Left lung (tissue), 14 donors: ENCODE results near the gene DCAF8L1. TPM values are rescaled to one million over a fixed set of nuclear protein-coding genes. Genes with fewer than 3 reads are reported as not detected.

ENCODE experiments used
- ATAC-seq: fragments of 200-7000 bp; cut with Tn5 transposase; one replicate; pipeline ENCODE4 v1.9.1; 2020; ENCODE audit warnings: moderate library complexity
- DNase-seq, 4 donors: peaks; one replicate each; pipeline ENCODE4 v3.0.0-alpha.2; 2013 to 2020
- H3K27ac ChIP-seq, 2 donors: fragments of 200-600 bp; sonication (generic) in 1 of 2; one replicate each; pipeline versions ENCODE4 v1.5.0 to v1.8.0; 2020 to 2021
- H3K27me3 ChIP-seq, 2 donors: fragments of 200-600 bp; sonication (generic) in 1 of 2; one replicate each; pipeline versions ENCODE4 v1.5.0 to v1.8.0; 2020 to 2021
- H3K36me3 ChIP-seq, 2 donors: fragments of 200-600 bp; sonication (generic) in 1 of 2; one replicate each; pipeline versions ENCODE4 v1.5.0 to v1.8.0; 2020 to 2021
- H3K4me1 ChIP-seq, 2 donors: fragments of 200-600 bp; one replicate each; pipeline ENCODE4 v1.8.0; 2021
- H3K4me3 ChIP-seq, 2 donors: fragments of 200-600 bp; sonication (generic) in 1 of 2; one replicate each; pipeline versions ENCODE4 v1.5.0 to v1.8.0; 2020 to 2021; ENCODE audit warnings: mild to moderate bottlenecking in 1 of 2
- H3K9me3 ChIP-seq, 2 donors: fragments of 200-600 bp; sonication (generic) in 1 of 2; one replicate each; pipeline versions ENCODE4 v1.5.0 to v1.8.0; 2020 to 2021
- intact Hi-C, 2 donors: fragments of 100-400 bp; cut with DNase I; formaldehyde crosslinking; loops; one replicate each; pipeline versions ENCODE4 v1.11.2 to v1.14.2; 2022
- long read RNA-seq, 12 donors: library from polyadenylated mRNA in 2 of 12; unstranded in 2 of 12; transcript quantifications; one replicate each; pipeline ENCODE4 v2.0.0 and lab custom pipeline, GENCODE V29; 2019 to 2026
- polyA plus RNA-seq, 6 donors: library from polyadenylated mRNA; unstranded; fragments of 120-200 nt; gene quantifications; one replicate each; pipeline ENCODE4 v1.2.1, GENCODE V29; 2013; ENCODE audit not compliant: insufficient read length in 6 of 6
- total RNA-seq, 2 donors: library from RNA; stranded (reverse); fragmentation: NEBNext Ultra II Directional; extraction: Animal tissue kit (Norgen Biotek cat#: 25700); gene quantifications; one replicate each; pipeline ENCODE4 v1.2.1, GENCODE V29; 2021
- TF ChIP-seq, protein P1 (sequence below), 2 donors: fragments of 200-600 bp; sonication (generic) in 1 of 2; IDR thresholded peaks; one replicate each; pipeline versions ENCODE4 v1.5.0 to v1.8.0; 2021; ENCODE audit warnings: antibody characterized with exemption in 2 of 2
- donor health status: DM: no; HTN: yes; CAD: no.
- donor health status: DM: no; HTN: no; CAD: no.

DCAF8L1 gene
- total RNA-seq, result not detected
- polyA plus RNA-seq, result not detected
- long read RNA-seq, donor 1, result 0 reads
- long read RNA-seq, donor 2, result 0 reads
- long read RNA-seq, donor 3, result 0 reads
- long read RNA-seq, donor 4, result 0 reads
- long read RNA-seq, donor 5, result 0 reads
- long read RNA-seq, donor 6, result 0 reads
- long read RNA-seq, donor 7, result 0 reads
- long read RNA-seq, donor 8, result 0 reads
- long read RNA-seq, donor 9, result 0 reads
- long read RNA-seq, donor 10, result 0 reads
- long read RNA-seq, donor 11, result 0 reads
- long read RNA-seq, donor 12, result 0 reads

DNA sequence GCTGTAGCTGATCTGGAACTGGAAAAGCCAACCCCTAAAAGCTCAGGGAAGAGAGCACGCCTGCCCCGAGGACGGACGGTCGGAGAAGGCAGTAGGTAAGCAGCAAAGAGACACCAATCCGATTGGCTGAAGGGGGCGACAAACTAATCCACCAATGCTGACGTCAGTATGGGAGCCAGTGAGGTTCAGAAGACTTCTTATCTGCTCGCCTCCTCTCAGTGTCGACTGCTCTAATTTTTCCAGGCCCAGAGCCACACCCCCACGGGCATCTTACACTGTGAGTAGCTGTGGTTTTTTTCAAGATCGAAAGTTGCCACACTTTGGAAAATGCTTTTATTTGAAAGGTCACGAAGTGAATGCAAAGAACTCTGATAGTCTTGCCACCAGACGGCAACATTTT, at the start of gene DCAF8L1:
TSS of gene DCAF8L1 (minus strand) at position 101 of the 400 bp plus-strand sequence. CDS start 115 bp downstream, outside the sequence.
- TF ChIP-seq, protein P1, sequence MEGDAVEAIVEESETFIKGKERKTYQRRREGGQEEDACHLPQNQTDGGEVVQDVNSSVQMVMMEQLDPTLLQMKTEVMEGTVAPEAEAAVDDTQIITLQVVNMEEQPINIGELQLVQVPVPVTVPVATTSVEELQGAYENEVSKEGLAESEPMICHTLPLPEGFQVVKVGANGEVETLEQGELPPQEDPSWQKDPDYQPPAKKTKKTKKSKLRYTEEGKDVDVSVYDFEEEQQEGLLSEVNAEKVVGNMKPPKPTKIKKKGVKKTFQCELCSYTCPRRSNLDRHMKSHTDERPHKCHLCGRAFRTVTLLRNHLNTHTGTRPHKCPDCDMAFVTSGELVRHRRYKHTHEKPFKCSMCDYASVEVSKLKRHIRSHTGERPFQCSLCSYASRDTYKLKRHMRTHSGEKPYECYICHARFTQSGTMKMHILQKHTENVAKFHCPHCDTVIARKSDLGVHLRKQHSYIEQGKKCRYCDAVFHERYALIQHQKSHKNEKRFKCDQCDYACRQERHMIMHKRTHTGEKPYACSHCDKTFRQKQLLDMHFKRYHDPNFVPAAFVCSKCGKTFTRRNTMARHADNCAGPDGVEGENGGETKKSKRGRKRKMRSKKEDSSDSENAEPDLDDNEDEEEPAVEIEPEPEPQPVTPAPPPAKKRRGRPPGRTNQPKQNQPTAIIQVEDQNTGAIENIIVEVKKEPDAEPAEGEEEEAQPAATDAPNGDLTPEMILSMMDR (IDR thresholded peaks at IDR 0.05), result no peak
- H3K9me3 ChIP-seq, result no peaks in the 10 kb centered on the region
- H3K36me3 ChIP-seq, result no peaks in the 10 kb centered on the region
- intact Hi-C loops, result no loop called here
- no peak within 1 kb of the TSS for H3K27ac ChIP-seq
- ATAC-seq, result no peak
- no peak within 1 kb of the TSS for H3K4me3 ChIP-seq
- DNase-seq, result no peak
- H3K27me3 ChIP-seq, result no peaks in the 10 kb centered on the region
- H3K4me1 ChIP-seq, result no peaks in the 10 kb centered on the region

DNA sequence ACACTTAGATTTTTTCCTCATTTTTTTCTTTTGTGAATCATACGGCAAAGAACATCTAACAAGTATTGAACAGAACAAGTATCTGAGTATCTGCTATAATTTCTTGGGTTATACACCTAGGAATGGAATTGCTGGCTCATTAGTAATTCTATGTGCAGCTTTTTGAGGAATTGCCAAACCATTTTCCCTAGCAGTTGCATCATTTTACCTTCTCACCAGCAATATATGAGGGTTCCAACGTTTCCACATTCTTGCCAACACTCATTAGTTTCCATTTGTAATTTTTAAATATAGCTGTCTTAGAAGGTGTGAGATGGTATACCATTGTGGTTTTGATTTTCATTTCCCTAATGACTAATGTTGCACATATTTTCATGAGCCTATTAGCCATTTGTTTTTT, 41.1 kb upstream of the DCAF8L1 start:
- H3K4me1 ChIP-seq, result no peaks in the 10 kb centered on the region
- H3K9me3 ChIP-seq, result no peaks in the 10 kb centered on the region
- intact Hi-C loops, result no loop called here
- no peak for ATAC-seq
- H3K27ac ChIP-seq, result no peak overlapping the region
- no peaks in the 10 kb centered on the region for H3K27me3 ChIP-seq
- no peaks in the 10 kb centered on the region for H3K36me3 ChIP-seq
- no peak overlapping the region for H3K4me3 ChIP-seq
- no peak for DNase-seq
- TF ChIP-seq, protein P1 (IDR thresholded peaks at IDR 0.05), result no peak

DNA sequence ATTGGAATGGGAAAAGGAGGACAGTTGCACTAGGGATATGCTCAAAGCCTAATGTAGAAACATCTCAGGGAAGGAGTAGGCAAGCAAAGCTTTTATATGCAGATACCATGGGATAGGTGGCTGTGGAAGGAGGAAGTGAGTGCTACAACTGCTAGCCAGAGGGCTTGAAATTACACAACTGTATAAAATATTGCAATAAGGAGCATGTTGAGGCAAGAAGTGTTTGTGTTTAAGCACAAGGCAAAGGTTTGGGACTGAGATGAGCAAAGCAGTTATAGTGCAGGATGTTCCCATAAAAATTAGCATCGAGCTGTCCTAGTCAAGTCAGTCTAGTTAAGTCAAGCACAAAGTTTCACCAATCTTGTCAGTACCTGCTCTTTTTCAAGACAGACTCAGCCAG, 35.6 kb upstream of the DCAF8L1 start:
- Histone ChIP-seq H3K36me3 (no peaks in the 10 kb centered on the region), H3K27me3 (no peaks in the 10 kb centered on the region), H3K9me3 (no peaks in the 10 kb centered on the region), H3K4me3 (no peak overlapping the region), H3K27ac (no peak overlapping the region), H3K4me1 (no peaks in the 10 kb centered on the region)
- TF ChIP-seq, protein P1 (IDR thresholded peaks at IDR 0.05), result no peak
- DNase-seq (no peak), ATAC-seq (no peak)
- intact Hi-C loops, result no loop called here

DNA sequence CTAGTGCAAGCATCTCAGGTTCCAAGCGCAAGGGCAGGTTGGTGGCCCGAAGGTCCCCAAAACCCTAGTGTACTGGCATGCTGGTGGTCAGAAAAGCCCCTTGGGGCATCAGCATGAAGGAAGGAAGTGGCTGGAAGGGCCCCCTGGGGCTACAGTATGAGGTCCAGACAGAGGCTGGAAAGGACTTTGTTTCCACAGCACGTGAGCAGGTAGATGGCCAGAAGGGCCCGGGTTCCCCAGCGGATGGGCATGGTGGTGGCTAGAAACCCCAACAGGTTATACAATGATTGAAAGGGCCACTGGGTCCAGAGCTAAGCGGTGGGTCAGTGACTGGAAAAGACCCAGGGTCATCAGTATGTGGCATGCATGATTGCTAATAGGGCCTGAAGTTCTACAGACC, 34.7 kb upstream of the DCAF8L1 start:
- Histone ChIP-seq H3K27ac (no peak overlapping the region), H3K36me3 (no peaks in the 10 kb centered on the region), H3K9me3 (no peaks in the 10 kb centered on the region), H3K4me1 (no peaks in the 10 kb centered on the region), H3K27me3 (no peaks in the 10 kb centered on the region), H3K4me3 (no peak overlapping the region)
- DNase-seq, result no peak
- no peak for ATAC-seq
- intact Hi-C loops, result no loop called here
- TF ChIP-seq, protein P1 (IDR thresholded peaks at IDR 0.05), result no peak

DNA sequence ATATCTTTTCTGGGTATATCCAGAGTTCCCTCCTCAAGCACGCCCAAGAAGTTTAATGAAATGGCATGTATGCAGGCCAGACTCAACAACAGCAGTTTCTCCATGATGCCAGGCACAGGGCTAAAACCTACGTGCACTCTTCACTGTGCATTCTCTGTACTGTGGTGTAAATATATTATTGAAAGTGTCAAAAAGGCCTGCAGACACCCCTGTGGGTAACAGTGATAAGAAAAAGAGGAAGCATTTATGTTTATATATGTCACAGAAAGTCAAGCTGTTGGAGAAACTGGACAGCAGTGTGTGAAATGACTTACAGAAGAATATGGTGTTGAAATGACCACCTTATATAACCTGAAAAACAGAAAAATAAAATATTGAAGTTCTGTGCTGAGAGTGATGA, 29.6 kb upstream of the DCAF8L1 start:
- no peak for ATAC-seq

More for the DNA sequence above, 29.6 kb upstream of the DCAF8L1 start:
- no peaks in the 10 kb centered on the region for H3K9me3 ChIP-seq
- H3K27me3 ChIP-seq, result no peaks in the 10 kb centered on the region
- H3K4me1 ChIP-seq, result no peaks in the 10 kb centered on the region
- DNase-seq, result no peak
- TF ChIP-seq, protein P1 (IDR thresholded peaks at IDR 0.05), result no peak
- no peak overlapping the region for H3K4me3 ChIP-seq
- H3K27ac ChIP-seq, result no peak overlapping the region
- intact Hi-C loops, result no loop called here
- no peaks in the 10 kb centered on the region for H3K36me3 ChIP-seq
